Tibial artery (tissue), 4 donors: ENCODE measurements around the gene ATP11B.
A peak's percentile ranks its signal among the peaks of the same experiment; 100 is the strongest.
"Not testable (repeated sequence)": the region's sequence is repeated elsewhere in the genome, so short reads cannot be mapped to it uniquely, and the experiment has no call there.

Source experiments
- DNase-seq, 2 donors: peaks; one replicate each; pipeline ENCODE4 v3.0.0-alpha.2; 2019
- H3K27ac ChIP-seq, 2 donors: fragments of 200-600 bp; sonication (generic) in 1 of 2; 1 replicate in 1 of 2; 2 replicates in 1 of 2; pipeline ENCODE4 v1.5.1; 2018 to 2019; ENCODE audit warnings: mild to moderate bottlenecking in 1 of 2
- H3K27me3 ChIP-seq, 2 donors: fragments of 200-600 bp; sonication (generic) in 1 of 2; one replicate each; pipeline versions ENCODE4 v1.5.1 to v1.6.0; 2016 to 2019
- H3K36me3 ChIP-seq, 3 donors: fragments of 200-600 bp; sonication (generic) in 2 of 3; one replicate each; pipeline ENCODE4 v1.5.1; 2016 to 2019; ENCODE audit warnings: mild to moderate bottlenecking in 2 of 3
- H3K4me1 ChIP-seq, 4 donors: fragments of 200-600 bp; sonication (generic) in 2 of 4; 1 replicate in 3 of 4; 2 replicates in 1 of 4; pipeline ENCODE4 v1.5.1; 2016 to 2019
- H3K4me3 ChIP-seq, 2 donors: fragments of 200-600 bp; sonication (generic) in 1 of 2; 1 replicate in 1 of 2; 2 replicates in 1 of 2; pipeline ENCODE4 v1.5.1; 2018 to 2019; ENCODE audit warnings: mild to moderate bottlenecking in 2 of 2
- H3K9me3 ChIP-seq, 3 donors: fragments of 200-600 bp; sonication (generic) in 1 of 3; one replicate each; pipeline ENCODE4 v1.5.1; 2016 to 2019
- intact Hi-C: fragments of 100-400 bp; cut with DNase I; formaldehyde crosslinking; loops from one replicate; pipeline ENCODE4 v1.15.0; 2023; ENCODE audit warnings: low total_unique reads
- TF ChIP-seq, protein P1 (sequence below), 2 experiments: fragments of 200-600 bp in 1 of 2; fragments of 450-650 bp in 1 of 2; IDR thresholded peaks; one replicate each; pipeline ENCODE4 v1.5.1; 2017 to 2019; ENCODE audit warnings: antibody characterized with exemption in 2 of 2, mild to moderate bottlenecking in 1 of 2, moderate library complexity in 1 of 2

The ATP11B gene

DNA sequence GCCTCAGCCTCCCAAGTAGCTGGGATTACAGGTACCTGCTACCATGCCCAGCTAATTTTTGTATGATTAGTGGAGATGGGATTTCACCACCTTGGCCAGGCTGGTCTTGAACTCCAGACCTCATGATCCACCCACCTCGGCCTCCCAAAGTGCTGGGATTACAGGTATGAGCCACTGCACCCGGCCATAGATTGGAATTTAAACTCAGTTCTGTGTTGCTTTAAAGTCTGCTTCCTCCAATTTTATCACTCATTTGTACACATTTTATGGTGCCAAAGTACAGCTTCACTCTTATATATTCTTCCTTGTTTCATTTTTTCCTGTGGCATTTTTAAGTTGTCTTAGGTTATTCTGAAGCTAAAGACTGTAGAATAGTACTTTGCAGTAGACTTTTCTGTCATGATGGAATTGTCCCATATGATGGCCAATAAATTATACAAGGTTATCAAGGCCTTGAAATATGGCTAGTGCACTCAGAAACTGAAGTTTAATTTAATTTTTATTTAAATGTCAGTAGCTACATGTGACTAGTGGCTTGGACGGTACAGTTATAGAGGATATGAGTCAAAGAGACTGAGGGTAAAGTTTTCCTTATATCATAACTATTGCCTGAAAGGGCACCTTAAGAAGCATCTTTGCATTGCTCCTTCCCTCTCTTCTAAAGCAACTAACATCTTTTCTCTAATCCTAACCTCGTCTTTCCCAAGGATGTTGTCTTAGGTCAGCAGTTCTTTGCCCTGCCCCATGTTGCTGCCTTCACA lies 28.1 kb downstream of the ATP11B start:
- DNase-seq: no peak
- H3K9me3 ChIP-seq: no peaks in the 10 kb centered on the region
- peaks cover 0 to 24% (median 15%) of the 10 kb centered on the region in 3 donors for H3K36me3 ChIP-seq
- no peaks in the 10 kb centered on the region for H3K27me3 ChIP-seq
- intact Hi-C loops: no loop called here
- H3K4me3 ChIP-seq: no peak overlapping the region
- TF ChIP-seq, protein P1, sequence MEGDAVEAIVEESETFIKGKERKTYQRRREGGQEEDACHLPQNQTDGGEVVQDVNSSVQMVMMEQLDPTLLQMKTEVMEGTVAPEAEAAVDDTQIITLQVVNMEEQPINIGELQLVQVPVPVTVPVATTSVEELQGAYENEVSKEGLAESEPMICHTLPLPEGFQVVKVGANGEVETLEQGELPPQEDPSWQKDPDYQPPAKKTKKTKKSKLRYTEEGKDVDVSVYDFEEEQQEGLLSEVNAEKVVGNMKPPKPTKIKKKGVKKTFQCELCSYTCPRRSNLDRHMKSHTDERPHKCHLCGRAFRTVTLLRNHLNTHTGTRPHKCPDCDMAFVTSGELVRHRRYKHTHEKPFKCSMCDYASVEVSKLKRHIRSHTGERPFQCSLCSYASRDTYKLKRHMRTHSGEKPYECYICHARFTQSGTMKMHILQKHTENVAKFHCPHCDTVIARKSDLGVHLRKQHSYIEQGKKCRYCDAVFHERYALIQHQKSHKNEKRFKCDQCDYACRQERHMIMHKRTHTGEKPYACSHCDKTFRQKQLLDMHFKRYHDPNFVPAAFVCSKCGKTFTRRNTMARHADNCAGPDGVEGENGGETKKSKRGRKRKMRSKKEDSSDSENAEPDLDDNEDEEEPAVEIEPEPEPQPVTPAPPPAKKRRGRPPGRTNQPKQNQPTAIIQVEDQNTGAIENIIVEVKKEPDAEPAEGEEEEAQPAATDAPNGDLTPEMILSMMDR (IDR thresholded peaks at IDR 0.05): no peak
- H3K27ac ChIP-seq: no peak overlapping the region
- no peaks in the 10 kb centered on the region for H3K4me1 ChIP-seq

DNA sequence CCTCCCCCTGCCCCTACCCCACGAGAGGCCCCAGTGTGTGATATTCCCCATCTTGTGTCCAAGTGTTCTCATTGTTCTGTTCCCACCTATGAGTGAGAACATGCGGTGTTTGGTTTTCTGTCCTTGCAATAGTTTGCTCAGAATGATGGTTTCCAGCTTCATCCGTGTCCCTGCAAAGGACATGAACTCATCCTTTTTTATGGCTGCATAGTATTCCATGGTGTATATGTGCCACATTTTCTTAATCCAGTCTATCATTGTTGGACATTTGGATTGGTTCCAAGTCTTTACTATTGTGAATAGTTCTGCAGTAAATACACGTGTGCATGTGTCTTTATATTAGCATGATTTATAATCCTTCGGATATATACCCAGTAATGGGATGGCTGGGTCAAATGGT lies 29.0 kb downstream of the ATP11B start:
- H3K27me3 ChIP-seq, H3K27ac ChIP-seq, H3K9me3 ChIP-seq, H3K4me3 ChIP-seq, H3K4me1 ChIP-seq, DNase-seq, intact Hi-C loops: not testable (repeated sequence)
- H3K36me3 ChIP-seq: peaks cover 0 to 24% (median 15%) of the 10 kb centered on the region in 3 donors

DNA sequence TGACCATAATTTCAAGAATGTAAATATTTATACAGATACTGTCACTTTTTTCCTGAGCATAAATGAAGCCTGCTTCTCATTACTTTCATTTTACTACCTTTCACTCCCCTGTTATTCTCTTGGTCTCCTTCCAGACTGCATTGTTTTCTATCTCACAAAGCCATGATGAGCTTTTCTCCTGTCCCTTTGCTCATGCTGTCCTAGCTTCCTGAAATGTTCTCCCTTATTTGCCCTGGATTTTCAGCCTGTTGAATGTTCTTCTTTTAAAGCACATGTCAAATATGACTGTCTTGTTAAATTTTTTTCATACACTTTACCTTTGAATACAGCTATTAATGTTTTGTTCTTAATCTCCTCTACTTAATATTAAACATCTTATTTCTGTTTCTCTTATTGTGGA lies 31.7 kb downstream of the ATP11B start:
- H3K9me3 ChIP-seq: no peaks in the 10 kb centered on the region
- H3K27me3 ChIP-seq: no peaks in the 10 kb centered on the region
- peaks cover 0 to 27% (median 15%) of the 10 kb centered on the region in 3 donors for H3K36me3 ChIP-seq
- H3K27ac ChIP-seq: no peak overlapping the region
- no peak for DNase-seq
- TF ChIP-seq, protein P1 (IDR thresholded peaks at IDR 0.05): no peak
- H3K4me3 ChIP-seq: no peak overlapping the region
- H3K4me1 ChIP-seq: no peaks in the 10 kb centered on the region
- intact Hi-C loops: no loop called here

DNA sequence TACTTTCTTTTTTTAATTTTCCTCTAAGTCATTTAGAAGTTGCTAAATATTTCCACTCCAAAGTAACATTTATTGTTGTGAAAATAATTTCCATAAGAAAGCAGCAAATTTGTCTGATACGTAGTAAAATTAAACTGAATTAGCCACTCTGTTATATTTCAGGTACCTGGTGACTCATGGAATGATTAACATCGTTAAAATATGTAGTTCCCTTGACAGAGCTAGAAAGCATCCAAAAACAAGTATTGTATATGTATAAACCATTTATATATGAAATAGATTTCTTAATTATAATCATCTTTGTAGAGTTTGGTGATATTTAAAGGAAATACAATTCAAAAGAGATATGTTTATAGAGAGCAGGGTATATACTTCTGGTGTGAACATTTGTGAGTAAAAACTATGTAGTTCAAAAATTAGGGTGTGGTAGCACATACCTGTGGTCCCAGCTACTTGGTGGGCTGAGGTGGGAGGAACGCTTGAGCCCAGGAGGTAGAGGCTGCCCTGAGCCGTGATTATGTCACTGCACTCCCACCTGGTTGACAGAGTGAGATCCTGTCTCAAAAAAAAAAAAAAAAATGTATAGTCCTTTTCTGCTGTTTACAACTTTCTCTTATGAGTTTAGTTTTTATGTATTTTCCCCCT lies 36.6 kb downstream of the ATP11B start:
- no peaks in the 10 kb centered on the region for H3K27me3 ChIP-seq
- intact Hi-C loops: no loop called here
- H3K27ac ChIP-seq: no peak overlapping the region
- no peak for DNase-seq
- H3K9me3 ChIP-seq: no peaks in the 10 kb centered on the region
- no peaks in the 10 kb centered on the region for H3K4me1 ChIP-seq
- H3K36me3 ChIP-seq: peaks cover 7 to 15% (median 12%) of the 10 kb centered on the region in 3 donors
- no peak overlapping the region for H3K4me3 ChIP-seq
- TF ChIP-seq, protein P1 (IDR thresholded peaks at IDR 0.05): no peak

DNA sequence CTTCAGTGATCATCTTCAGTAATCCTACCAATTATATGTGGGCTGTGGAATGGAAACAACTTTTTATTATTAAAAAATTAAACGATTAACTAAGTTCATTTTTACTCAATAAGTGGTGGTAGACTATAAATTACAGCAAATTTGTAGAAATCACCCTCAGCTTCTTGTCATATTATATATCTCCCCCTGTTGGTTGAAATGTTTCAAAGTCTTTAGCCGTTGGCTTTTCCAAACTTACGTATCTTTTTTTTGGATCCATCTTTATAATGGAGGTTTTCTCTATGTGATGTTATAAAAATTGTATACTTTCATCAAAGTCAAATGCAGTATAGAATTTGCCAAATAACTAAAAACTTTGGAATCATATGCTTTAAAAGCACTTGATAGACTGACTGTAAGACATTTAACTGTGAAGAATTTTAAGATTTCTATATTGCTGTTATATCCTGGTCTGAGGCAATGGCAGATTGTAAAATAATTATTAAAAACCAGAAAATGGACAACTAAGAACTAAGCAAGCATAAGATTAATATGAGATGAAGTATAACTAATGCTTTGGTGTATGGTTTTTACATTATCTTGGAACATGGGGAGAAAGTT lies 44.7 kb downstream of the ATP11B start:
- DNase-seq: no peak
- Histone ChIP-seq H3K27me3 (no peaks in the 10 kb centered on the region), H3K9me3 (no peaks in the 10 kb centered on the region), H3K4me3 (no peak overlapping the region), H3K4me1 (no peaks in the 10 kb centered on the region), H3K27ac (no peak overlapping the region), H3K36me3 (peaks cover 12 to 30% (median 28%) of the 10 kb centered on the region in 3 donors)
- TF ChIP-seq, protein P1 (IDR thresholded peaks at IDR 0.05): peak; percentile 41
- intact Hi-C loops: loop anchor here (5.0 kb wide), 1 partner anchor 121 kb away; no protein-coding TSS in a partner anchor

DNA sequence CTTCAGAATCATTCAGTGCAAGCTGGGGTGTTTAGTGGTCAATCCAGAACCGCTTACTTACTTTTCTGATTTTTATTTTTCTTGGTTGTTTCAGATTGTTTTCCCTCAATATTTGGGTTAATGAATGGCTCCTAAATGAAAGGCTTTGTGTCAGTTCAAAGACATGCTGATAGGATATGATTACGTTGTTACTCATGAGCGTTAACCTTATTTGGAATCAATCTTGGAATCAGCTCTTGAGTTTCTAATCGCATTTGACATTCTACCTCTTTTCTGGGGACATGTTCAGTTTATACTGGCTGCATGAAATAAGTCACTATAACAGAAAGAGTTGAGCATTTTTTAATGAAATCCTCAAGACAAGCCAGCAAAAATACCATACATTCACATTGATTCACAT lies 50.2 kb downstream of the ATP11B start:
- no peaks in the 10 kb centered on the region for H3K9me3 ChIP-seq
- H3K4me3 ChIP-seq: no peak overlapping the region
- H3K4me1 ChIP-seq: no peaks in the 10 kb centered on the region
- no peak overlapping the region for H3K27ac ChIP-seq
- TF ChIP-seq, protein P1 (IDR thresholded peaks at IDR 0.05): no peak
- intact Hi-C loops: no loop called here
- H3K27me3 ChIP-seq: no peaks in the 10 kb centered on the region
- DNase-seq: no peak
- H3K36me3 ChIP-seq: peaks cover 25 to 52% (median 47%) of the 10 kb centered on the region in 3 donors
